Stomach smooth muscle (tissue), 2 donors: ENCODE data around the gene CXXC5.
"Not testable (repeated sequence)": the region's sequence is repeated elsewhere in the genome, so short reads cannot be mapped to it uniquely, and the experiment has no call there.

Experiments used
- H3K27ac ChIP-seq: one replicate; pipeline ENCODE4 v1.7.0; 2013; ENCODE audit warnings: mild to moderate bottlenecking, low read length, inconsistent platforms
- H3K27me3 ChIP-seq, 2 donors: one replicate each; pipeline ENCODE4 v1.7.0; 2013; ENCODE audit warnings: low read length in 2 of 2; ENCODE audit not compliant: insufficient read depth in 2 of 2, control insufficient read depth in 1 of 2
- H3K36me3 ChIP-seq, 2 donors: one replicate each; pipeline ENCODE4 v1.7.0; 2013; ENCODE audit warnings: low read length in 2 of 2; ENCODE audit not compliant: control insufficient read depth in 2 of 2, insufficient read depth in 2 of 2
- H3K4me1 ChIP-seq: one replicate; pipeline ENCODE4 v1.7.0; 2013; ENCODE audit warnings: low read length; ENCODE audit not compliant: control insufficient read depth, insufficient read depth
- H3K4me3 ChIP-seq, 2 donors: one replicate each; pipeline ENCODE4 v1.7.0; 2013; ENCODE audit warnings: low read length in 2 of 2
- H3K9ac ChIP-seq, 2 donors: one replicate each; pipeline ENCODE4 v1.7.0; 2013; ENCODE audit warnings: low read length in 2 of 2, mild to moderate bottlenecking in 1 of 2
- H3K9me3 ChIP-seq, 2 donors: one replicate each; pipeline ENCODE4 v1.7.0; 2013; ENCODE audit warnings: low read length in 2 of 2; ENCODE audit not compliant: control insufficient read depth in 2 of 2
- donor health status: healthy.
- donor health status: Pancreatic carcinoma.

Gene CXXC5

DNA sequence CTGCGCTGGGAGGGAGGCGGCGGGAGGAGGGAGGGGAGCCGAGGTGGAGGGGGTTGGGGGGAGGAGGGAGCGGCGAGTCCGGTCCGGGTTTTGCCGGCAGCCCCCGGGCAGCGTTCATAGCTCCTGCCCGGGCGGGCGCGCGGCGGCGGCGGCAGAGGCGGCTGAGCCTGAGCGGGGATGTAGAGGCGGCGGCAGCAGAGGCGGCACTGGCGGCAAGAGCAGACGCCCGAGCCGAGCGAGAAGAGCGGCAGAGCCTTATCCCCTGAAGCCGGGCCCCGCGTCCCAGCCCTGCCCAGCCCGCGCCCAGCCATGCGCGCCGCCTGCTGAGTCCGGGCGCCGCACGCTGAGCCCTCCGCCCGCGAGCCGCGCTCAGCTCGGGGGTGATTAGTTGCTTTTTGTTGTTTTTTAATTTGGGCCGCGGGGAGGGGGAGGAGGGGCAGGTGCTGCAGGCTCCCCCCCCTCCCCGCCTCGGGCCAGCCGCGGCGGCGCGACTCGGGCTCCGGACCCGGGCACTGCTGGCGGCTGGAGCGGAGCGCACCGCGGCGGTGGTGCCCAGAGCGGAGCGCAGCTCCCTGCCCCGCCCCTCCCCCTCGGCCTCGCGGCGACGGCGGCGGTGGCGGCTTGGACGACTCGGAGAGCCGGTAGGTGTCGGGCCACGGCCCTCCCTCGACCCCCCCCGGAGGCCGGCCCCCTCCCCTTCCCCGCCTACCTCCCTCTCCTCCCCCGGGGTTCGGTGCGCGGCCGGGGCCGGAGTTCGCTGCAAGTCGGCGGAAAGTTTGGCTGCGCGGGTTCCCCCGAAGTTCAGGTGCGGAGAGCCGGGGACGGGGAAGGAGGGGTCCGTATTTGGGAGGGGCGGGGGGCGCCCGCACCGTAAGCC lies at the start of gene CXXC5:
Gene CXXC5 (plus strand): TSS at position 145 of the 877 bp plus-strand sequence. CDS start 32,175 bp downstream, outside the sequence.
- no peaks in the 10 kb centered on the region for H3K27me3 ChIP-seq
- H3K36me3 ChIP-seq: no peaks in the 10 kb centered on the region
- peaks cover 55% of the 10 kb centered on the region for H3K4me1 ChIP-seq
- peak within 1 kb of the TSS; percentile 62 to 65 for H3K9ac ChIP-seq
- H3K4me3 ChIP-seq: peak within 1 kb of the TSS; percentile 68 to 82
- no peak within 1 kb of the TSS for H3K27ac ChIP-seq
- H3K9me3 ChIP-seq: no peaks in the 10 kb centered on the region

DNA sequence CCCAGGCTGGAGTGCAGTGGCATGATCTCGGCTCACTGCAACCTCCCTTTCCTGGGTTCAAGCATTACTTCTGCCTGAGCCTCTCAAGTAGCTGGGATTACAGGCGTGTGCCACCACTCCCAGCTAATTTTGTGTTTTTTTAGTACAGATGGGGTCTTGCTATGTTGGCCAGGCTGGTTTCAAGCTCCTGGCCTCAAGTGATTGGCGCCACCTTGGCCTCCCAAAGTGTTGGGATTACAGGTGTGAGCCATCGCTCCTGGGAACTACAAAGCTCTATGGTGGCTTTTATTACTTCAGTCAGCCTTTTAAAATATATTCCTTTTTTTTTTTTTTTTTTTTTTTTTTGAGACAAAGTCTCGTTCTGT lies 49.6 kb upstream of the CXXC5 start:
- not testable (repeated sequence) for H3K27ac ChIP-seq, H3K4me3 ChIP-seq, H3K9me3 ChIP-seq, H3K4me1 ChIP-seq, H3K9ac ChIP-seq, H3K36me3 ChIP-seq, H3K27me3 ChIP-seq

DNA sequence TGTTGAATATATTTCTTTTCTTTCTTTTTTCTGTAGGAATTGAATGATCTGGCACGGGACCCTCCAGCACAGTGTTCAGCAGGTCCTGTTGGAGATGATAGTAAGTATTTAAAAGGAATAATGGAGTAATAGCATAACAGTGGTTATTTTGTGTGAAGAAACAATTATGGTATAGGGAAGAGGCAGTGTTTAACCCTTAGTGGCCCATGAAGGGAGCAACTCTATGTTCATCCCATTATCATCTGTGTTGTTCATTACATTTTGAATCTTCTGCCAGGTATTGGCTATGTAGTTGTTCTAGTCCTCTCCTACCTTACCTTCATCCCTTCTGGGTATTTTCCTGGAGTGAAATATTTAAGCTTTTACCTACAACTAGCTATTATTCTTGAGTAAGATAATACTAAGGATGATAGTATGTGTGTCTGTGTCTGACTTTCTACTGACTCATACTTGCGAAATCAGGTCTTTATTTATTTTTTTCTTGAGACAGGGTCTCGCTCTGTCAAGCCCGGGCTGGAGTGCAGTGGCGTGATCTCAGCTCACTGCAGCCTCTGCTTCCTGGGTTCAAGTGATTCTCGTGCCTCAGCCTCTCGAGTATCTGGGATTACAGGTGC lies 47.7 kb upstream of the CXXC5 start:
- no peak overlapping the region for H3K4me3 ChIP-seq
- H3K36me3 ChIP-seq: peaks cover 5 to 9% of the 10 kb centered on the region in 2 donors
- no peaks in the 10 kb centered on the region for H3K4me1 ChIP-seq
- no peaks in the 10 kb centered on the region for H3K9me3 ChIP-seq
- H3K27me3 ChIP-seq: no peaks in the 10 kb centered on the region
- no peak overlapping the region for H3K27ac ChIP-seq
- H3K9ac ChIP-seq: no peak overlapping the region

DNA sequence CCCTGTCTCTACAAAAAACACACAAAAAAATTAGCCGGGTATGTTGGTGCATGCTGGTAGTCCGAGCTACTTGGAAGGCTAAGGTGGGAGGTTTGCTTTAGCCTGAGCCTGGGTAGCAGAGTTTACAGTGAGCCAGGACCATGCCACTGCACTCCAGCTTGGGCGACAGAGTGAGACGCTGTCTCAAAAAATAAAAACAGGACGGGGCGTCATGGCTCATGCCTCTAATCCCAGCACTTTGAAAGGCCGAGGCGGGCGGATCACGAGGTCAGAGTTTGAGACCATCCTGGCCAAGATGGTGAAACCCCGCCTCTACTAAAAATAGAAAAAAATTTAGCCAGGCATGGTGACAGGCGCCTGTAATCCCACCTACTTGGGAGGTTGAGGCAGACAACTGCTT lies 46.7 kb upstream of the CXXC5 start:
- Histone ChIP-seq H3K36me3 (peaks cover 5 to 9% of the 10 kb centered on the region in 2 donors), H3K4me1 (no peaks in the 10 kb centered on the region), H3K4me3 (no peak overlapping the region), H3K27me3 (no peaks in the 10 kb centered on the region), H3K9me3 (no peaks in the 10 kb centered on the region), H3K27ac (no peak overlapping the region), H3K9ac (no peak overlapping the region)

DNA sequence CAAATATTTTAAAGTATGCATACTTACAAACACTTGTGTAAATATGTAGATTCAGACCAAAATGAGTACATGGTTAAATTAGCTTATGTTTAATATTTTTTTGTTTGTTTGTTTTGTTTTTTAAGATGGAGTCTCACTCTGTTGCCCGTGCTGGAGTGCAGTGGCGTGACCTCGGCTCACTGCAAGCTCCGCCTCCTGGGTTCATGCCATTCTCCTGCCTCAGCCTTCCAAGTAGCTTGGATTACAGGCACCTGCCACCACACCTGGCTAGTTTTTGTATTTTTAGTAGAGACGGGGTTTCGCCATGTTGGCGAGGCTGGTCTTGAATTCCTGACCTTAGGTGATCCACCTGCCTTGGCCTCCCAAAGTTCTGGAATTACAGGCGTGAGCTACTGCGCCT lies 46.2 kb upstream of the CXXC5 start:
- not testable (repeated sequence) for H3K4me3 ChIP-seq, H3K9me3 ChIP-seq, H3K9ac ChIP-seq, H3K4me1 ChIP-seq, H3K27ac ChIP-seq, H3K36me3 ChIP-seq, H3K27me3 ChIP-seq

DNA sequence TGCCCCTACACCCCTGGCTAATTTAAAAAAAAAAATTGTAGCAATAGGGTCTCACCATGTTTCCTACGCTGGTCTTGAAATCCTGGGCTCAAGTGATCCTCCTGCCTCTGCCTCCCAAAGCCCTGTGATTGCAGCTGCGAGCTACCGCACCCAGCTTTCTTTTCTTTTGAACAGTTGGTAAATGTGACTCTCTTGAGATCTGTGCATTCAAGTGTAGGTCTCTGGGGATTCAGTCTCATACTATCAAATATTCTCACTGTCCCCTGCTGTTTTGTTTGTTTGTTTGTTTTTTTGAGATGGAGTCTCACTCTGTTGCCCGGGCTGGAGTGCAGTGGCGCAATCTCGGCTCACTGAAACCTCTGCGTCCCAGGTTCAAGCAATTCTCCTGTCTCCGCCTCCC lies 42.3 kb upstream of the CXXC5 start:
- H3K36me3 ChIP-seq: peaks cover 5 to 9% of the 10 kb centered on the region in 2 donors
- H3K4me3 ChIP-seq: no peak overlapping the region
- no peak overlapping the region for H3K9ac ChIP-seq
- H3K9me3 ChIP-seq: no peaks in the 10 kb centered on the region
- H3K4me1 ChIP-seq: no peaks in the 10 kb centered on the region
- H3K27me3 ChIP-seq: no peaks in the 10 kb centered on the region
- no peak overlapping the region for H3K27ac ChIP-seq

DNA sequence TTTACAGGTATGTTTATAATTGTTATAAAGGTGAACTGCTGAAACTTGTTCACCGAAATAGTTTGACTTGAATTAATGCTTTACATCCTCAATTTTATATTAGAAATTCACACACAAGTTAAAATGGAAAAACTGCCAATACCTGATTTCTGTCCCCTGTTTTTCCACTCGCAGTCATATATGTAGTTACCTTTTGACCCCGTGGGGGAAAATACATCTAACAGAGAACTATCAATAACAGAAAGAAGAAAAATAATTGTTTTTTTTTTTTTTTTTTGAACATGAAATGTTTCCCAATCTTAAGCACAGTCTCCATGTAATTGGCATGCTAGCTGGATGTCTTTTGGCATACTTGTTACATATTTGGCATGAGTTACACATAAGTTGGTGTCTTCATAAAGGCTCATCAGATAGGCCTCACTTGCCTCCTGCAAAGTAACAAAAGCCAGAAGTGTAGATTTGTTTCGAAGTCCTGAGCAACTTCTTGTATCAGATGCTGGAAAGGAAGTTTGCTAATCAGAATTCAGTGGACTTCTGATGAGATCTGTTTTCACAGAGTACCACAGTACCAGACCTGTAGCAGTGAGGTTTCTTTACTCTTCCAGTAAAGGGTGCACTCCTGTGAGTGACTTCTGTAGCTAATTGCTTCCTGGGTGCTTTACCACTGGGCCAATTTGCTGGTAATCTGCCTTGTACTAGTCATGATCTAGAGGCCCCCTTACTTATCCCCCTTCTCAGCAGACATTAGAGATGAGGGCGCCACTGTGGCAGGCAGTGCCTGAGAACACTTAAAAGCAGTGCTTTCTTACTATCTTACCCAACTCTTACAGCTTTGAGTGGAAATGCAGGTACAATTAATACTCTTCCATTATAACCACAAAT lies 36.2 kb upstream of the CXXC5 start:
- peaks cover 0 to 7% of the 10 kb centered on the region in 2 donors for H3K36me3 ChIP-seq
- H3K9me3 ChIP-seq: no peaks in the 10 kb centered on the region
- H3K27me3 ChIP-seq: no peaks in the 10 kb centered on the region
- H3K9ac ChIP-seq: no peak overlapping the region
- H3K27ac ChIP-seq: no peak overlapping the region
- H3K4me1 ChIP-seq: no peaks in the 10 kb centered on the region
- H3K4me3 ChIP-seq: no peak overlapping the region

DNA sequence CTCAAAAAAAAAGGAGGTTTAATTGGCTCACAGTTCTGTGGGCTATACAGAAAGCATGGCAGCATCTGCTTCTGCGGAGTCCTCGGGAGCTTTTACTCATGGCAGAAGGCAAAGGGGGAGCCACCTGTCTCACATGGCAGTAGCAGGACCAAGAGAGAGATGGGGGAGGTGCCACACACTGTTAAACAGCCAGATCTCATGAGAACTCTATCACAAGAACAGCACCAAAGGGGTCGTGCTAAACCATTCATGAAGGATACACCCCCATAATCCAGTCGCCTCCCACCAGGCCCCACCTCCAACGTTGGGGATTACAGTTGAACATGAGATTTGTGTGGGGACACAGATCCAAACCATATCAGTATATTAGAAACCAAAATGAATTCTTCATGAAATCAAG lies 28.3 kb upstream of the CXXC5 start:
- Histone ChIP-seq H3K4me1 (no peaks in the 10 kb centered on the region), H3K36me3 (peaks cover 16 to 19% of the 10 kb centered on the region in 2 donors), H3K27me3 (no peaks in the 10 kb centered on the region), H3K4me3 (no peak overlapping the region), H3K27ac (no peak overlapping the region), H3K9ac (no peak overlapping the region), H3K9me3 (no peaks in the 10 kb centered on the region)

DNA sequence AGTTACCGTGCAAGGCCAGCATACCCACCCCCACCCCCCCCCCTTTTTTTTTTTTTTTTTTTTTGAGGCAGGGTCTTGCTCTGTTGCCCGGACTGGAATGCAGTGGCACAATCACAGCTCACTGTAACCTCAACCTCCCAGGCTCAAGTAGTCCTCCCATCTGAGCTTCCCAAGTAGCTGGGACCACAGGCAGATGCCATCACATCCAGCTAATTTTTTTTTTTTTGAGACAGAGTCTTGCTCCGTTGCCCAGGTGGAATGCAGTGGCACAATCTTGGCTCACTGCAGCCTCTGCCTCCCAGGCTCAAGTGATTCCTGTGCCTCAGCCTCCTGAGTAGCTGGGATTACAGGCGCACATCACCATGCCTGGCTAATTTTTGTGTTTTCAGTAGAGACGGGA lies 22.8 kb upstream of the CXXC5 start:
- not testable (repeated sequence) for H3K4me1 ChIP-seq, H3K27me3 ChIP-seq, H3K4me3 ChIP-seq, H3K9me3 ChIP-seq, H3K9ac ChIP-seq, H3K27ac ChIP-seq
- H3K36me3 ChIP-seq: peaks cover 19 to 32% of the 10 kb centered on the region in 2 donors

DNA sequence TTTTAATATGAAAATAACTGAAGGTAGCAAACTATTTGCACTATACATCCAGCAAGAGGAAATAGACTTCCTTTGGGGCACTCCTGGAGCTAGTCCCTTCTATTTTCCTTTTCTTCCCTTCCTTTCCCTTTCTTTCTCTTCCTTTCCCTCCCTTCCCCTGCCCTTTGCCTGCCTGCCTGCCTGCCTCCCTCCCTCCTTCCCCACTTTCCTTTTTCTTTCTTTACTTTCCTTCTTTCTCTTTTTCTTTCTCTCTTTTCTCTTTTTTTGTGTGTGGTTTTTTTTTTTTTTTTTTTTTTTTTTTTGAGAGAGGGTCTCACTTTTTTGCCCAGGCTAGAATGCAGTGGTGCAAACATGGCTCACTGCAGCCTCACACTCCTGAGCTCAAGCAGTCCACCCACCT lies 17.3 kb upstream of the CXXC5 start:
- Histone ChIP-seq H3K9me3 (no peaks in the 10 kb centered on the region), H3K4me3 (no peak overlapping the region), H3K9ac (no peak overlapping the region), H3K4me1 (peaks cover 14% of the 10 kb centered on the region), H3K36me3 (peaks cover 15 to 19% of the 10 kb centered on the region in 2 donors), H3K27ac (no peak overlapping the region), H3K27me3 (no peaks in the 10 kb centered on the region)
